Spleen (tissue), 7 donors: ENCODE data around the gene RHBDL3.

Experiments
- CTCF ChIP-seq, 11 experiments: fragments of 200-600 bp in 7 of 11; fragments of 450-650 bp in 4 of 11; sonication (generic) in 4 of 11; IDR thresholded peaks in 8 of 11; conservative IDR thresholded peaks in 3 of 11; 1 replicate in 7 of 11; 2 replicates in 4 of 11; pipeline versions ENCODE4 v1.4.0 to v1.8.0; 2016 to 2021; ENCODE audit warnings: antibody characterized with exemption in 11 of 11, inconsistent platforms in 4 of 11, mild to moderate bottlenecking in 1 of 11
- POLR2AphosphoS5 ChIP-seq, 3 donors: sonication (generic); formaldehyde crosslinking; IDR thresholded peaks; one replicate each; pipeline ENCODE4 v1.5.1; 2017; ENCODE audit warnings: antibody characterized with exemption in 3 of 3
- donor health status: DM: no; HTN: no; CAD: no; lungs with moderate emphysema.
- donor health status: DM: no; HTN: no; CAD: no.
- donor health status: DM: no; HTN: no; CAD: no.

GRCh38 chr17:32271844-32272243 is 6.2 kb downstream of the RHBDL3 start:
- no peak for TF ChIP-seq CTCF (IDR thresholded peaks at IDR 0.05 in 8 of 11, conservative IDR thresholded peaks at IDR 0.05 in 3 of 11)
- TF ChIP-seq POLR2AphosphoS5 (IDR thresholded peaks at IDR 0.05) = no peak
